CD14-positive monocyte (primary cell): ENCODE results near the gene MEIS1. TPM values are rescaled to one million over a fixed set of nuclear protein-coding genes. Genes with fewer than 3 reads are reported as not detected.

Experiments used
- DNase-seq, 3 donors: peaks; one replicate each; pipeline ENCODE4 v3.0.0-alpha.2; 2011 to 2022
- H2AFZ ChIP-seq: 2 replicates; pipeline ENCODE4 v1.6.0; 2012; ENCODE audit warnings: mild to moderate bottlenecking, low read depth, low read length, inconsistent platforms; ENCODE audit not compliant: insufficient read depth, poor library complexity, severe bottlenecking
- H3K27ac ChIP-seq, 2 donors: 1 replicate in 1 of 2; 2 replicates in 1 of 2; pipeline ENCODE4 v1.5.1; 2012 to 2013; ENCODE audit warnings: low read length in 2 of 2, control low read depth in 1 of 2, inconsistent platforms in 1 of 2, low read depth in 1 of 2, mild to moderate bottlenecking in 1 of 2
- H3K27me3 ChIP-seq, 2 donors: one replicate each; pipeline versions ENCODE4 v1.6.0 to v1.6.1; 2011 to 2013; ENCODE audit warnings: low read length in 2 of 2; ENCODE audit not compliant: control insufficient read depth in 2 of 2, insufficient read depth in 2 of 2
- H3K36me3 ChIP-seq, 2 donors: replicated peaks in 1 of 2; 1 replicate in 1 of 2; 2 replicates in 1 of 2; pipeline versions ENCODE4 v1.5.1 to v1.6.1; 2012 to 2013; ENCODE audit warnings: low read length in 2 of 2, control low read depth in 1 of 2, inconsistent platforms in 1 of 2, mild to moderate bottlenecking in 1 of 2; ENCODE audit not compliant: insufficient read depth in 2 of 2, control insufficient read depth in 1 of 2
- H3K4me1 ChIP-seq, 2 donors: 1 replicate in 1 of 2; 2 replicates in 1 of 2; pipeline versions ENCODE4 v1.5.1 to v1.6.1; 2012 to 2013; ENCODE audit warnings: low read length in 2 of 2, control low read depth in 1 of 2, inconsistent platforms in 1 of 2, mild to moderate bottlenecking in 1 of 2, moderate library complexity in 1 of 2; ENCODE audit not compliant: insufficient read depth in 2 of 2, control insufficient read depth in 1 of 2
- H3K4me2 ChIP-seq: replicated peaks from 2 replicates; pipeline ENCODE3; 2012; ENCODE audit warnings: low read length, moderate library complexity, mild to moderate bottlenecking; ENCODE audit not compliant: poor library complexity, severe bottlenecking; ENCODE audit errors: extremely low read depth
- H3K4me3 ChIP-seq, 3 experiments: fragments of 200-600 bp in 1 of 3; sonication (generic) in 1 of 3; replicated peaks in 1 of 3; 1 replicate in 2 of 3; 2 replicates in 1 of 3; pipeline ENCODE4 v1.5.1; 2011 to 2013; ENCODE audit warnings: low read length in 3 of 3, mild to moderate bottlenecking in 3 of 3, control low read depth in 2 of 3, low read depth in 2 of 3, inconsistent platforms in 1 of 3, moderate library complexity in 1 of 3
- H3K79me2 ChIP-seq: 2 replicates; pipeline ENCODE4 v1.6.0; 2012; ENCODE audit warnings: mild to moderate bottlenecking, control low read depth, inconsistent platforms, low read length, moderate library complexity; ENCODE audit not compliant: insufficient read depth
- H3K9ac ChIP-seq: 2 replicates; pipeline ENCODE4 v1.6.0; 2017; ENCODE audit warnings: low read length, mild to moderate bottlenecking; ENCODE audit not compliant: insufficient read depth, poor library complexity, severe bottlenecking
- H3K9me3 ChIP-seq, 2 donors: replicated peaks in 1 of 2; 1 replicate in 1 of 2; 2 replicates in 1 of 2; pipeline versions ENCODE4 v1.5.1 to v1.6.1; 2012 to 2013; ENCODE audit warnings: low read length in 2 of 2, control low read depth in 1 of 2; ENCODE audit not compliant: control insufficient read depth in 1 of 2, insufficient read depth in 1 of 2
- H4K20me1 ChIP-seq: 2 replicates; pipeline ENCODE4 v1.6.0; 2012; ENCODE audit warnings: mild to moderate bottlenecking, low read length, control low read depth, moderate library complexity; ENCODE audit not compliant: insufficient read depth
- H3K27ac Mint-ChIP-seq, 7 donors: one replicate each; pipeline ENCODE4 v1.8.0; 2020; ENCODE audit warnings: mild to moderate bottlenecking in 7 of 7, mixed read lengths in 7 of 7, moderate library complexity in 6 of 7, inconsistent platforms in 2 of 7
- H3K27me3 Mint-ChIP-seq, 3 donors: one replicate each; pipeline ENCODE4 v1.8.0; 2021 to 2022; ENCODE audit warnings: low read depth in 3 of 3, mild to moderate bottlenecking in 3 of 3, mixed read lengths in 3 of 3, moderate library complexity in 3 of 3, inconsistent platforms in 1 of 3
- H3K36me3 Mint-ChIP-seq, 2 donors: one replicate each; pipeline ENCODE4 v1.8.0; 2020; ENCODE audit warnings: mixed read lengths in 2 of 2, inconsistent platforms in 1 of 2, mild to moderate bottlenecking in 1 of 2
- H3K4me1 Mint-ChIP-seq: one replicate; pipeline ENCODE4 v1.8.0; 2020; ENCODE audit warnings: mild to moderate bottlenecking, mixed read lengths
- H3K4me3 Mint-ChIP-seq, 2 donors: one replicate each; pipeline ENCODE4 v1.8.0; 2020; ENCODE audit warnings: mild to moderate bottlenecking in 2 of 2, mixed read lengths in 2 of 2, moderate library complexity in 1 of 2
- H3K9me3 Mint-ChIP-seq, 7 donors: one replicate each; pipeline ENCODE4 v1.8.0; 2020 to 2022; ENCODE audit warnings: mixed read lengths in 7 of 7, mild to moderate bottlenecking in 6 of 7, moderate library complexity in 6 of 7, inconsistent platforms in 2 of 7
- CTCF ChIP-seq: fragments of 200-600 bp; IDR thresholded peaks from one replicate; pipeline ENCODE4 v1.8.0; 2022; ENCODE audit warnings: antibody characterized with exemption, mild to moderate bottlenecking
- WGBS: methylation state at CpG from one replicate; pipeline ENCODE4 v1.1.5; 2013; ENCODE audit warnings: missing lambda C conversion rate; ENCODE audit not compliant: insufficient coverage; 5-methylcytosine and 5-hydroxymethylcytosine counted together
- intact Hi-C, 2 donors: fragments of 100-400 bp; cut with micrococcal nuclease; formaldehyde crosslinking; loops; one replicate each; pipeline versions ENCODE4 v1.15.0 to v1.15.1; 2023
- polyA plus RNA-seq, 3 donors: library from polyadenylated mRNA; depleted of rRNA in 1 of 3; unstranded in 2 of 3; stranded (reverse) in 1 of 3; fragments of 300-500 nt in 2 of 3; fragments of >200 nt in 1 of 3; fragmentation: Illumina TruSeq in 2 of 3; gene quantifications; 1 replicate in 2 of 3; 2 replicates in 1 of 3; pipeline ENCODE4 v1.2.3, GENCODE V29; 2012 to 2021

MEIS1 gene
- polyA plus RNA-seq, 3 donors: 0.09 to 0.40 TPM; not detected in 1

DNA sequence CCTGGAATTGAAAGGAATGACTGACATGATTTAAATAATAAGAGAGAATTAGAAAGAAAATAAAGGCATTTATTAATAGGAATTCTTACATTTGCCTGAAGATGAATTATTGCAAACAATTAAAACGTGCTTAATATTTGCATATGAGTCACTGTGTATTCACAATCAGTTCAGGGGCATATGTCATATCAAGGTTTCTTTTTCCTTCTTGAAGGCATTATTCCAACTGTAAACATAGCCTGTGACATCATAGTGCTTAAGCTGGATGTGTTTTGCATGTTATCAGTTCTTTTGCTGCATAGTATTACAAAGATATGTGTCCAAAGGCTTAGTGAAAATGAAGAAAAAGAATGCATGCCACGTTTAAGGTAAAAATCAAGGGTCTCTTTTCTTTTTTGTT, 80.8 kb downstream of the MEIS1 start:
- H3K9me3 Mint-ChIP-seq: no peaks in the 10 kb centered on the region
- no peaks in the 10 kb centered on the region for H3K36me3 Mint-ChIP-seq
- no CpG with 5 or more reads among the region's 2 CpGs for WGBS

DNA sequence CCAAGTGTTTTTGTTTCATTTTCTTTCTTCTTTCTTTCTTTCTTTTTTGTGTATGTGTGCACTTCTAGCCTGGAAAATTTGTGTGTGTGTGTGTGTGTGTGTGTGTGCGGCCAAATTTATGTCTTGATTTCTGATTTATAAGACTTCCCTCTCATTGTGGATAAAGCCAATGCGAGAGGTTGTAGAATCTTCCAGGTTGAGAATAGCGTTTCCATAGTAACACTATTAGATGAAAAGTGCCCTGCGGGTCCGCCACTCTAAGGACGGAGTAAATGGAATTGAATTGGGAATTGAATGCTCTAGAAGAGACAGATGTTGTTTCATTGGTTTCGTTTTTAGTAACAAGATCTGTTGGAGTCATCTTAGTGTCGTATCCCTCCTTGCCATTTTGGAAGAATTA, 81.6 kb downstream of the MEIS1 start:
- H3K27me3 Mint-ChIP-seq: peaks cover 0 to 5% (median 0%) of the 10 kb centered on the region in 3 donors
- DNase-seq: no peak
- intact Hi-C loops: no loop called here

More for the DNA sequence above, 80.8 kb downstream of the MEIS1 start:
- H3K4me2 ChIP-seq: no peak overlapping the region
- Mint-ChIP-seq H3K27me3 (peaks cover 0 to 5% (median 0%) of the 10 kb centered on the region in 3 donors), H3K27ac (no peak overlapping the region), H3K4me1 (no peaks in the 10 kb centered on the region), H3K4me3 (no peak overlapping the region)
- H3K4me3 ChIP-seq: no peak overlapping the region
- H3K9me3 ChIP-seq: no peaks in the 10 kb centered on the region
- H3K36me3 ChIP-seq: no peaks in the 10 kb centered on the region
- H2AFZ ChIP-seq: no peak overlapping the region
- H3K27me3 ChIP-seq: no peaks in the 10 kb centered on the region
- no peaks in the 10 kb centered on the region for H4K20me1 ChIP-seq
- H3K9ac ChIP-seq: no peak overlapping the region
- no peaks in the 10 kb centered on the region for H3K4me1 ChIP-seq
- DNase-seq: no peak
- H3K27ac ChIP-seq: no peak overlapping the region
- TF ChIP-seq CTCF: no peak
- no peaks in the 10 kb centered on the region for H3K79me2 ChIP-seq
- intact Hi-C loops: no loop called here

More for the DNA sequence above, 81.6 kb downstream of the MEIS1 start:
- Histone ChIP-seq H3K9me3 (no peaks in the 10 kb centered on the region), H4K20me1 (no peaks in the 10 kb centered on the region), H3K27me3 (no peaks in the 10 kb centered on the region), H3K79me2 (no peaks in the 10 kb centered on the region), H3K4me1 (no peaks in the 10 kb centered on the region), H3K27ac (no peak overlapping the region), H3K9ac (no peak overlapping the region), H2AFZ (no peak overlapping the region), H3K4me2 (no peak overlapping the region), H3K4me3 (no peak overlapping the region), H3K36me3 (no peaks in the 10 kb centered on the region)
- TF ChIP-seq CTCF: no peak
- H3K9me3 Mint-ChIP-seq: no peaks in the 10 kb centered on the region
- no peak overlapping the region for H3K27ac Mint-ChIP-seq
- no peak overlapping the region for H3K4me3 Mint-ChIP-seq
- WGBS: 94% methylated on average over 3 of the region's 8 CpGs
- H3K36me3 Mint-ChIP-seq: no peaks in the 10 kb centered on the region
- H3K4me1 Mint-ChIP-seq: peaks cover 1% of the 10 kb centered on the region
